ACHN (cell line): Measurements from ENCODE around the gene LIPJ.

Experiments used
- DNase-seq: peaks from one replicate; pipeline ENCODE4 v3.0.0-alpha.2; 2015
- in situ Hi-C: cut with HindIII; loops from 2 replicates; pipeline ENCODE4 v1.10.0; 2017; ENCODE audit warnings: low sequenced_read_pairs, low pct_ligation_motif_present, low pct_unique_long_range_greater_than_20kb

The LIPJ gene

GRCh38 chr10:88586462-88586861, at the start of gene LIPJ:
LIPJ (plus strand) TSS chr10:88586762; CDS start chr10:88590688, 3,926 bp downstream.
- in situ Hi-C loops: no loop called here
- DNase-seq: no peak

GRCh38 chr10:88537322-88537721, 49.2 kb upstream of the LIPJ start:
- in situ Hi-C loops: no loop called here
- DNase-seq: no peak

- DNase-seq: no peak
- in situ Hi-C loops: no loop called here
These were observed 48.5 kb upstream of the LIPJ start for GRCh38 chr10:88538048-88538447.

GRCh38 chr10:88540351-88540750, 46.2 kb upstream of the LIPJ start:
- DNase-seq: peak; percentile 62
- in situ Hi-C loops: no loop called here

- in situ Hi-C loops: no loop called here
These were observed 45.4 kb upstream of the LIPJ start for GRCh38 chr10:88541116-88541626.

GRCh38 chr10:88542522-88542921, 44.0 kb upstream of the LIPJ start:
- in situ Hi-C loops: no loop called here
- no peak for DNase-seq

More at GRCh38 chr10:88541116-88541626, 45.4 kb upstream of the LIPJ start:
- DNase-seq: no peak

GRCh38 chr10:88544140-88544870, 42.3 kb upstream of the LIPJ start:
- no peak for DNase-seq

GRCh38 chr10:88545359-88545758, 41.2 kb upstream of the LIPJ start:
- in situ Hi-C loops: no loop called here

More at GRCh38 chr10:88544140-88544870, 42.3 kb upstream of the LIPJ start:
- in situ Hi-C loops: no loop called here

GRCh38 chr10:88546497-88546896, 40.1 kb upstream of the LIPJ start:
- in situ Hi-C loops: no loop called here
- peak; percentile 43 for DNase-seq

More at GRCh38 chr10:88545359-88545758, 41.2 kb upstream of the LIPJ start:
- DNase-seq: no peak

GRCh38 chr10:88551246-88551645, 35.3 kb upstream of the LIPJ start:
- in situ Hi-C loops: loop anchor here (25.0 kb wide), 1 partner anchor 689 kb away; the partner anchor contains the start of genes KLLN and PTEN
- DNase-seq: no peak

- DNase-seq: peak; percentile 69
- in situ Hi-C loops: loop anchor here (25.0 kb wide), 1 partner anchor 691 kb away; the partner anchor contains the start of genes KLLN and PTEN
These were observed 33.3 kb upstream of the LIPJ start for GRCh38 chr10:88553116-88553752.

GRCh38 chr10:88555190-88555908, 31.2 kb upstream of the LIPJ start:
- DNase-seq: no peak
- in situ Hi-C loops: loop anchor here (25.0 kb wide), 1 partner anchor 693 kb away; the partner anchor contains the start of genes KLLN and PTEN

GRCh38 chr10:88557256-88557655, 29.3 kb upstream of the LIPJ start:
- DNase-seq: no peak
- in situ Hi-C loops: loop anchor here (25.0 kb wide), 1 partner anchor 695 kb away; the partner anchor contains the start of genes KLLN and PTEN

- no peak for DNase-seq
- in situ Hi-C loops: loop anchor here (25.0 kb wide), 1 partner anchor 695 kb away; the partner anchor contains the start of genes KLLN and PTEN
These were observed 28.9 kb upstream of the LIPJ start for GRCh38 chr10:88557658-88558057.

- in situ Hi-C loops: loop anchor here (25.0 kb wide), 1 partner anchor 700 kb away; the partner anchor contains the start of genes KLLN and PTEN
- no peak for DNase-seq
These were observed 24.4 kb upstream of the LIPJ start for GRCh38 chr10:88562152-88562551.

GRCh38 chr10:88565072-88565471, 21.5 kb upstream of the LIPJ start:
- in situ Hi-C loops: loop anchor here (25.0 kb wide), 1 partner anchor 703 kb away; the partner anchor contains the start of genes KLLN and PTEN
- DNase-seq: peak; percentile 58

GRCh38 chr10:88582411-88582805, 4.2 kb upstream of the LIPJ start:
- in situ Hi-C loops: no loop called here
- DNase-seq: peak; percentile 5

GRCh38 chr10:88582806-88583583, 3.6 kb upstream of the LIPJ start, which contains the start of gene RNLS:
RNLS (minus strand) TSS chr10:88583318.
- peak; percentile 74 for DNase-seq
- in situ Hi-C loops: no loop called here
